Measurements from ENCODE around the gene PRICKLE3. TPM values are rescaled to one million over a fixed set of nuclear protein-coding genes. Genes with fewer than 3 reads are reported as not detected.
A peak's percentile ranks its signal among the peaks of the same experiment; 100 is the strongest.

The PRICKLE3 gene
- total RNA-seq, 1 experiment from 2014 or later: 22.3 TPM

- Mint-ChIP-seq H3K36me3 (ENCODE audit: insufficient read depth, unreplicated experiment) (peaks cover 5% of the 10 kb centered on the region), H3K4me1 (ENCODE audit: low read depth, unreplicated experiment) (peaks cover 10% of the 10 kb centered on the region), H3K4me3 (ENCODE audit: low read depth, unreplicated experiment) (no peak overlapping the region), H3K27ac (ENCODE audit: unreplicated experiment) (no peak overlapping the region), H3K9me3 (ENCODE audit: low read depth, unreplicated experiment) (no peaks in the 10 kb centered on the region), H3K27me3 (ENCODE audit: unreplicated experiment) (peaks cover 23% of the 10 kb centered on the region)
- no peak for DNase-seq
- no TSS peak for BruUV-seq (replicated peaks)
- CTCF ChIA-PET: no interaction called here
- intact Hi-C loops (cut with micrococcal nuclease; ENCODE audit: unreplicated experiment): loop anchor here (10.0 kb wide), 1 partner anchor 557 kb away; no protein-coding TSS in a partner anchor
- TF ChIP-seq CTCF (IDR thresholded peaks at IDR 0.05; ENCODE audit: unreplicated experiment): no peak
Measured at GRCh38 chrX:49197543-49198087, 11.4 kb upstream of the PRICKLE3 start.

- intact Hi-C loops (cut with micrococcal nuclease; ENCODE audit: unreplicated experiment): loop anchor here (10.0 kb wide), 1 partner anchor 561 kb away; no protein-coding TSS in a partner anchor
- H3K27ac Mint-ChIP-seq (ENCODE audit: unreplicated experiment): no peak overlapping the region
- no peaks in the 10 kb centered on the region for H3K9me3 Mint-ChIP-seq (ENCODE audit: low read depth, unreplicated experiment)
- no peak overlapping the region for H3K4me3 Mint-ChIP-seq (ENCODE audit: low read depth, unreplicated experiment)
- TF ChIP-seq CTCF (IDR thresholded peaks at IDR 0.05; ENCODE audit: unreplicated experiment): no peak
- CTCF ChIA-PET: no interaction called here
- DNase-seq: no peak
- BruUV-seq (replicated peaks): no TSS peak
- peaks cover 32% of the 10 kb centered on the region for H3K4me1 Mint-ChIP-seq (ENCODE audit: low read depth, unreplicated experiment)
- H3K27me3 Mint-ChIP-seq (ENCODE audit: unreplicated experiment): peaks cover 21% of the 10 kb centered on the region
- peaks cover 31% of the 10 kb centered on the region for H3K36me3 Mint-ChIP-seq (ENCODE audit: insufficient read depth, unreplicated experiment)
Measured at GRCh38 chrX:49193542-49193964, 7.4 kb upstream of the PRICKLE3 start.

- peak; percentile 52 for TF ChIP-seq CTCF (IDR thresholded peaks at IDR 0.05; ENCODE audit: unreplicated experiment)
- Mint-ChIP-seq H3K4me1 (ENCODE audit: low read depth, unreplicated experiment) (peaks cover 24% of the 10 kb centered on the region), H3K36me3 (ENCODE audit: insufficient read depth, unreplicated experiment) (peaks cover 25% of the 10 kb centered on the region), H3K27ac (ENCODE audit: unreplicated experiment) (no peak overlapping the region), H3K27me3 (ENCODE audit: unreplicated experiment) (peaks cover 14% of the 10 kb centered on the region), H3K9me3 (ENCODE audit: low read depth, unreplicated experiment) (no peaks in the 10 kb centered on the region), H3K4me3 (ENCODE audit: low read depth, unreplicated experiment) (no peak overlapping the region)
- intact Hi-C loops (cut with micrococcal nuclease; ENCODE audit: unreplicated experiment): loop anchor here (10.0 kb wide), 1 partner anchor 562 kb away; no protein-coding TSS in a partner anchor
- CTCF ChIA-PET: interaction anchor here (0.6 to 1.0 kb wide), 2 partner anchors 76 to 275 kb away, joined by 5 to 6 read pairs; partner anchors contain the start of gene PPP1R3F
- peak; percentile 44 for DNase-seq
- BruUV-seq (replicated peaks): no TSS peak
Measured at GRCh38 chrX:49192722-49193328, 6.7 kb upstream of the PRICKLE3 start.

GRCh38 chrX:49191574-49192011 is 5.4 kb upstream of the PRICKLE3 start:
- CTCF ChIA-PET: interaction anchor here (0.9 to 1.3 kb wide), 6 partner anchors 25 to 390 kb away, joined by 3 to 11 read pairs (median 4); partner anchors contain the start of genes GRIPAP1, HDAC6 and PPP1R3F
- peaks cover 9% of the 10 kb centered on the region for H3K27me3 Mint-ChIP-seq (ENCODE audit: unreplicated experiment)
- H3K36me3 Mint-ChIP-seq (ENCODE audit: insufficient read depth, unreplicated experiment): peaks cover 32% of the 10 kb centered on the region
- TF ChIP-seq CTCF (IDR thresholded peaks at IDR 0.05; ENCODE audit: unreplicated experiment): no peak
- peaks cover 24% of the 10 kb centered on the region for H3K4me1 Mint-ChIP-seq (ENCODE audit: low read depth, unreplicated experiment)
- no peaks in the 10 kb centered on the region for H3K9me3 Mint-ChIP-seq (ENCODE audit: low read depth, unreplicated experiment)
- peak overlapping the region; percentile 99 for H3K27ac Mint-ChIP-seq (ENCODE audit: unreplicated experiment)
- no peak for DNase-seq
- intact Hi-C loops (cut with micrococcal nuclease; ENCODE audit: unreplicated experiment): loop anchor here (10.0 kb wide), 1 partner anchor 563 kb away; no protein-coding TSS in a partner anchor
- BruUV-seq (replicated peaks): TSS peak; percentile 66
- H3K4me3 Mint-ChIP-seq (ENCODE audit: low read depth, unreplicated experiment): peak overlapping the region; percentile 75
